ENCODE results near the gene SNX10. TPM values are rescaled to one million over a fixed set of nuclear protein-coding genes. Genes with fewer than 3 reads are reported as not detected.
A peak's percentile ranks its signal among the peaks of the same experiment; 100 is the strongest.

Gene SNX10
- total RNA-seq, 6 experiments from 2014 or later: not detected

DNA sequence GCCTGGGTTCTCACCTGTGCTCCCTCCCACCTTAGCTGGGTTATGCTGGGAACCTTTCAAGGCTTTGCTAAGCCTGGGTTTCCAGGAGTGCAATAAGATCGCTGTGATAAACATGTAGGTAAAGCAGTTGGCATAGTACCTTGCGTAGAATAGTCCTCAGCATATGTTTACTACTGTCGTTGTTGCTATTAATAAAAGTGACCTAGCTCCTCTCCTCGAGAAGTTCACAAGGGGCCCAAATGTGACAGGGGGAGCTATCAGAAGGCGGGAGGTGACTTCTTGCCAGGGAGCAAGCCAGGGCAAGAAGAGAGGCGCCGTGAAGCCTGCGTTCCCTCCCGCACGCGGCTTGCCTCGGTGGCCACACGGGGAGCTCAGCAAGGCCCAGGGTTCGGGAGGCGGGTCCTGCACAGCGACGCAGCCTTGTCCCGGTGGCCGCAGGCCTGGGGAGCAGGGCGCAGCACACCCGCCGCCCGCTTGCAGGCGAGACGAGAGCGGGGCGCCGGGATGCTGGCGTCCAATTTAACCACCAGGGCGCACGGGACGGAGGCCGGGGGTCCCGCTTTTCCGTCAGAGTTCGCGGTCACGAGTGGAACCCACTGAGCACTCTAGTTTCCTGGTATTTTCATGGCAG, 106.2 kb downstream of the SNX10 start:
- peaks cover 7% of the 10 kb centered on the region for H3K4me1 Mint-ChIP-seq (ENCODE audit: low read depth)
- no peak overlapping the region for H3K27ac Mint-ChIP-seq
- H3K27me3 Mint-ChIP-seq (ENCODE audit: insufficient read depth): peaks cover 13% of the 10 kb centered on the region
- no peaks in the 10 kb centered on the region for H3K36me3 Mint-ChIP-seq (ENCODE audit: low read depth)
- no peaks in the 10 kb centered on the region for H3K9me3 Mint-ChIP-seq
- TF ChIP-seq, protein P1, sequence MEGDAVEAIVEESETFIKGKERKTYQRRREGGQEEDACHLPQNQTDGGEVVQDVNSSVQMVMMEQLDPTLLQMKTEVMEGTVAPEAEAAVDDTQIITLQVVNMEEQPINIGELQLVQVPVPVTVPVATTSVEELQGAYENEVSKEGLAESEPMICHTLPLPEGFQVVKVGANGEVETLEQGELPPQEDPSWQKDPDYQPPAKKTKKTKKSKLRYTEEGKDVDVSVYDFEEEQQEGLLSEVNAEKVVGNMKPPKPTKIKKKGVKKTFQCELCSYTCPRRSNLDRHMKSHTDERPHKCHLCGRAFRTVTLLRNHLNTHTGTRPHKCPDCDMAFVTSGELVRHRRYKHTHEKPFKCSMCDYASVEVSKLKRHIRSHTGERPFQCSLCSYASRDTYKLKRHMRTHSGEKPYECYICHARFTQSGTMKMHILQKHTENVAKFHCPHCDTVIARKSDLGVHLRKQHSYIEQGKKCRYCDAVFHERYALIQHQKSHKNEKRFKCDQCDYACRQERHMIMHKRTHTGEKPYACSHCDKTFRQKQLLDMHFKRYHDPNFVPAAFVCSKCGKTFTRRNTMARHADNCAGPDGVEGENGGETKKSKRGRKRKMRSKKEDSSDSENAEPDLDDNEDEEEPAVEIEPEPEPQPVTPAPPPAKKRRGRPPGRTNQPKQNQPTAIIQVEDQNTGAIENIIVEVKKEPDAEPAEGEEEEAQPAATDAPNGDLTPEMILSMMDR (IDR thresholded peaks at IDR 0.05): no peak
- peak overlapping the region; percentile 68 for H3K4me3 Mint-ChIP-seq
- DNase-seq: no peak

DNA sequence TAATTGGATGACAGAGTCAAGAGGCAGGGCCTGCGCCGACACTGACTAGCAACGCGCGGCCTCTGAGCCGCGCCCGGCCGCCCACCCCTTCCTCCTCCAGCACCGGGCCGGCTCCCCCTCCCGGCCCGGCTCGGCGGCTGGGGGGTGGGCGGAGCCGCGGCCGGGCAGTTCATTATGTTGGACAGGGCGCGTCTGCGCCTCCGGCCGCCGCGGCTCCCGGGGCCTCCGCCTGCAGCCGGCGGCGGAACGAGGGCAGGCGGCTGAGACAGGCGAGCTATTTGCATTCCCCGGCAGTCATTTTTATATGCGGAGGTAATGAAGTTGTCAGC, 106.7 kb downstream of the SNX10 start:
- no peaks in the 10 kb centered on the region for H3K9me3 Mint-ChIP-seq
- H3K4me1 Mint-ChIP-seq (ENCODE audit: low read depth): peaks cover 7% of the 10 kb centered on the region
- H3K27ac Mint-ChIP-seq: no peak overlapping the region
- TF ChIP-seq, protein P1 (IDR thresholded peaks at IDR 0.05): no peak
- peaks cover 13% of the 10 kb centered on the region for H3K27me3 Mint-ChIP-seq (ENCODE audit: insufficient read depth)
- peak overlapping the region; percentile 68 for H3K4me3 Mint-ChIP-seq
- no peak for DNase-seq
- no peaks in the 10 kb centered on the region for H3K36me3 Mint-ChIP-seq (ENCODE audit: low read depth)

DNA sequence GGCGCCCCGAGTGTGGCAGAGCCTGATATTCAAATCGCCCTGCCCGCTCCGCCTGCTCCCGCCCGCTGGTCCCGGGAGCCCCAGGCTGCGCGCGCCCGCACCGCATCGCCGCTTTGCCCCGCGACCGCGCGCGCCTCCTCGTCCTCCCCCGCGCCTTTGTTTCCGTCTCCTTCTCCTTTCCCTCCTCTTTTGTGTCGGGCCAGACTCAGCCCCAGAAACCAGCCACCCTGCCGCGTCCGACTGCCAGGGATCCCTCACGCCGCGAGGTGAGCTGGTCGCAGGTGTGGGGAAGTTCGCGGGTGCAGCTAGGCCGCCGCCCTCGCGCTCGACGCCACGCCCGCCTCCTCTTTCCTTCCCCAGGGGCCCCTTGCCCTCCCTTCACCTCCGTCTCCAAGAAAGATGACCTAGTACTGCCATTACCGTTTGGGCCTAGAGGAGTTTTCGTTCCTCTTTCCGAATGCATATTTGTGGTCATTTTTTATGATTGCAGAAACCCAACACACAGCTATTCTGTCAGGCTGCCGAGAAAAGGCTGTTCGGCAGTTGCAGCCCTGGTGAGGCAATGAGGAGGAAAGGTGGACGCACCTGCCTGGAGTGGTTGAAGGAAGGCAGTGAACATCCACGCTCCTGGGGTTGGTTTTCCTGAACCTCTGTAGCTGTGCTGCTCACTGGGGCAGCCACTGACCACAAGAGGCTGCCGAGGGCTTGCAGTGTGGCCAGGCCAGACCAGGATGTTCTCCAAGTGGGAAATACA, 107.3 kb downstream of the SNX10 start:
- peak; percentile 16 for DNase-seq
- Mint-ChIP-seq H3K4me3 (peak overlapping the region; percentile 86), H3K27ac (no peak overlapping the region), H3K9me3 (no peaks in the 10 kb centered on the region), H3K27me3 (ENCODE audit: insufficient read depth) (peaks cover 13% of the 10 kb centered on the region), H3K36me3 (ENCODE audit: low read depth) (no peaks in the 10 kb centered on the region), H3K4me1 (ENCODE audit: low read depth) (peaks cover 7% of the 10 kb centered on the region)
- TF ChIP-seq, protein P1 (IDR thresholded peaks at IDR 0.05): peak; percentile 17; the same call in 1 of the 2 replicates

DNA sequence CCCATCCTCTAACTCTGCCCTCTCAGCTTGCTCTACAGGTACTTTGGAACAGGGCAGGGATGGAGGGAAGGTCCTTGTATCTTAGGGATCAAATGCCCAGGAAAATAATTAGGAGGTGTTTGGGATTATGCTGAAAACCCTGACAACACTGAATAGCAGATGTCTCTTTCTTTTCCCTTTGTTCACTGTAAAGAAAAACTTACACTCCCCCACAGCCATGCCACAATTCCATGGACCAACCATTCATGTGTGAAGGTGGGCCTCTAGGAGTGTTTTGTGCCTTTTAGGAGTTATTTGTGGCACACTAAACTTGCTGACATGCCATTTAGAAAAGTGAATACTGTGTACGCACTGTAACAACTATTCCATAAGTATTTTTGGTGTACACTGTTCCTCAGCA, 108.1 kb downstream of the SNX10 start:
- DNase-seq: no peak
- Mint-ChIP-seq H3K9me3 (no peaks in the 10 kb centered on the region), H3K4me3 (peak overlapping the region; percentile 86; the same call in 1 of the 2 replicates), H3K27ac (no peak overlapping the region), H3K36me3 (ENCODE audit: low read depth) (no peaks in the 10 kb centered on the region), H3K27me3 (ENCODE audit: insufficient read depth) (peaks cover 13% of the 10 kb centered on the region), H3K4me1 (ENCODE audit: low read depth) (peaks cover 7% of the 10 kb centered on the region)
- TF ChIP-seq, protein P1 (IDR thresholded peaks at IDR 0.05): no peak

DNA sequence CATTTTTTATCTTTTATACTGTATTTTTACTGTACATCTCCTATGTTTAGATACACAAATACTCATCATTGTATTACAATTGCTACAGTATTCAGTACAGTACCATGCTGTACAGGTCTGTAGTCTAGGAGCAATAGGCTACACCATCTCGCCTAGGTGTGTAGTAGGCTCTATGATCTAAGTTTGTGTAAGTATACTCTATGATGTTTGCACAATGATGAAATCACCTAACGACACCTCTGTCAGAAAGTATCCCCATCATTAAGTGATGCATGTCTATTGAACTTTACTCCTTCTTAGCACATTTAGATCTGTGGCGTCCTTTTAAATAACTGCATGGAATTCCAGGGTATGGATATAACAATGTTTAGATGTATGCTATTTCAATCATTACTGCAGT, 112.0 kb downstream of the SNX10 start:
- TF ChIP-seq, protein P1 (IDR thresholded peaks at IDR 0.05): no peak
- Mint-ChIP-seq H3K27me3 (ENCODE audit: insufficient read depth) (peaks cover 5% of the 10 kb centered on the region; the same call in 1 of the 2 replicates), H3K27ac (no peak overlapping the region), H3K9me3 (no peaks in the 10 kb centered on the region), H3K4me1 (ENCODE audit: low read depth) (peaks cover 7% of the 10 kb centered on the region), H3K4me3 (no peak overlapping the region), H3K36me3 (ENCODE audit: low read depth) (no peaks in the 10 kb centered on the region)
- DNase-seq: no peak
